NCI-H345 (cell line): ENCODE results near the gene ADGRF4.

Experiments used
- DNase-seq: peaks from one replicate; lab custom pipeline; 2025; lab: John Stamatoyannopoulos, UW

ADGRF4 gene

DNA sequence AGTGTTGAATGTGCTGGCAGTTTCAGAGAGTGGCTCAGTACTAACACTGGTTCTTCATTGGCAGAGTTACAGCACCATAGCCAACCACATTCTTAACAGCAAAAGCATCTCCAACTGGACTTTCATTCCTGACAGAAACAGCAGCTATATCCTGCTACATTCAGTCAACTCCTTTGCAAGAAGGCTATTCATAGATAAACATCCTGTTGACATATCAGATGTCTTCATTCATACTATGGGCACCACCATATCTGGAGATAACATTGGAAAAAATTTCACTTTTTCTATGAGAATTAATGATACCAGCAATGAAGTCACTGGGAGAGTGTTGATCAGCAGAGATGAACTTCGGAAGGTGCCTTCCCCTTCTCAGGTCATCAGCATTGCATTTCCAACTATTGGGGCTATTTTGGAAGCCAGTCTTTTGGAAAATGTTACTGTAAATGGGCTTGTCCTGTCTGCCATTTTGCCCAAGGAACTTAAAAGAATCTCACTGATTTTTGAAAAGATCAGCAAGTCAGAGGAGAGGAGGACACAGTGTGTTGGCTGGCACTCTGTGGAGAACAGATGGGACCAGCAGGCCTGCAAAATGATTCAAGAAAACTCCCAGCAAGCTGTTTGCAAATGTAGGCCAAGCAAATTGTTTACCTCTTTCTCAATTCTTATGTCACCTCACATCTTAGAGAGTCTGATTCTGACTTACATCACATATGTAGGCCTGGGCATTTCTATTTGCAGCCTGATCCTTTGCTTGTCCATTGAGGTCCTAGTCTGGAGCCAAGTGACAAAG, 17.0 kb upstream of the ADGRF4 start:
- no peak for DNase-seq

DNA sequence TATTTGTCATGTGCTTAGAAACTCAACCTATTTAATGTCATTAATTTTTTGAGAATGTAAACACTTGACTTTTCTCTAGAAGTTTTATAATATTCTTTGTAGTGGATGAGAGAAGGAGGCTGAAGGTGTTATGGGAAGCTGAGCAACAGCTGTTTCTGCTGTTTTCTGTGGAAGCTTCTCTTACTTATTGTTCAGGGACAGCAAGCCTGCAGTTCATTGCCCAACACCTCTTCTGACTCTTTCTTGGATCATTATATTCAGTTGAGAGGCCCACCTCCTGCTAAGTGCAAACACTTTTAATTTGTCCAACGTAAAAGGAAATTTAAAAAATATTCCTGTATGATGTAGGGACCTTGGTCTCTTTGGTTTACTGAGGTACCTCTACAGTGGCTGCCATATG, 12.0 kb upstream of the ADGRF4 start:
- DNase-seq: no peak

DNA sequence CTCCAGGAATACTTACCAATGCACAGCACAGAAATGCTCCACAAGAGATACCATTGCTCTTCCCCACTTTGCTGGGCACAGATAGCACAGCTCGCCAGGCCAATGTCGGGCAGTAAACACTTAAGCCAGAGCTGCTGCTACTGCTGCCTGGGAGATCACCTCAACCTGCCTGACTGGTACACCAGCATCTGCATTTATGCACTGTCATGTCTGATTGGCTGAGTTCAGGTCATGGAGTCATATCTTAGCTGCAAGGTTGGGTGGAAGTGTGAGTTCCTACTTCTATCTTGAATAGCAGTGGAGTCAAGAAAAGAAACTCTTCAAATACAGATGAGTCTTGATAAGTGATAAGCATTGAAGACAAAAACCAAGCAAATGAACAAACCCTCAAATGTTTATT, 10.9 kb upstream of the ADGRF4 start:
- DNase-seq: no peak

DNA sequence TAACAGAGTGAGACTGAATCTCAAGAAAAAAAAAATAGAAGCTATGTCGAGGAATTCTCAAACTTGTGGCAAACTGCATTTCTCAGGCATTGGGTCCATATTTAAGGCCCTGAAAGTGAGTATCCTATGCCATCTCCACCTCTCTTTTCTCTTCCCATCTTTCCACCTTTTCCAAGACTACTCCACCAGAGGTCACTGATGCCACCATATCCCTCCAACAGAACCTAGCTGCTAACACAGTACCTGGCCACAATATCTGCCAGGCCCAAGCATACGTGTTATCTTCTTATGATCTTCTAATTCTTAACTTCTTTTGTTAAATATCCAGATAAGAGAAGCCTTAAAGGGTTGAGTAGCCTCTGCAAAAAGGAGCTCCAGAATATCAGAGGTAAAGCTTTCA, 8.2 kb upstream of the ADGRF4 start:
- no peak for DNase-seq

DNA sequence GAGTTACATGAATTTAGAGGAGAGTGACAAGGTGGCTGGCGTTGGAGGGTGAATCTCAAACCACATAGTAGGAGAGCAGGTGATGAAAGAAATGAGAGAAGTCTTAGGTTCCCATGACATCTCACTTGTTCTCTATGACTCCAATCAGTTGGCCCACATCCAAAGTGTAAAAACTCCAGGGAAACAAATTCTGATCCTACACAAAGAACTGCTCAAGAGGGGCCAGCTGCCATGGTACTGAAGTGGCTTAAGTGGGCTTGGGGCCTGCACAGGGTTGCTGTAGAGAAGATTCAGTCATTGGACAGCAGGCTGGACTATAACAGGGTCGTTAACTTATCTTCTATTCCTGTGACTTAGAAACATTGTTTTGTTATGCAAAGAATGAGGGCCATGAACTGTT, 7.6 kb upstream of the ADGRF4 start:
- DNase-seq: peak; percentile 65

DNA sequence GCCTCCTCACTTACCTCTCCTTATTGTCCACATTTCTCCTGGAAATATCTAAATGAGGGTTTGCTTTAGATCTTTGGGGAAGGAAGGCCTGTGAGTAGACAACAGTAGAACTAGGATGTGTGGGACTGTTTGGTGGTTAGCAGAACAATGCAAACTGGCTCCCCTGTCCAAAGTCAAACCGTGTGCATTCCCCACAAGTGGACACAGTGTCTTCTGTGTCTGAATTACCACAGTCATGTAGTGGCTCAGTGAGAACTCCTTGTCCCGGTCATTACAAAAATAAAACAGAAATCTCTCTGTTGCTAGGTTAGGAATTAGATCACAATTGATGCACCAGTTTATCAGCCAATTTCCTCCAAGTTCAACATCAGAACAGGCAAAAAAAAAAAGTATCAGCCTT, 455 bp upstream of the ADGRF4 start:
- DNase-seq: no peak

DNA sequence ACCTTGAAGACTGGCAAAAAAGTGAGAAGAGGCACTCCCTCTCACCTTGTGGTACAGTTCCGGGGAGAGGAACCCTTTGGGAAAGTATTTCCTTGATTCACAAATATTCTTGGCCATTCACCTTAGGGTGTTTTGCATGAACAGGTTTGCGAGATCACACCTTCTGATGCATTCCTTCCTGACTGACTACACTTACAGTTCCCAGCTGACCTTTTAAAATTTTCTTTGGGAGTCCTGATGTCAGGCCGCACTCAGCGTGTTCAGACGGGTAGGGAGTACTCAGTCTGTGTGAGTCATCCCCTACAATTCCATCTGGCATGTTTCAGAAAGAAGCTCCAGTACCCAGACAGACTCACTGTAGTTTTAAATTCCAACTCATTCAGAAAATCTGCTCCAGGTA, 1.7 kb downstream of the ADGRF4 start:
- no peak for DNase-seq

DNA sequence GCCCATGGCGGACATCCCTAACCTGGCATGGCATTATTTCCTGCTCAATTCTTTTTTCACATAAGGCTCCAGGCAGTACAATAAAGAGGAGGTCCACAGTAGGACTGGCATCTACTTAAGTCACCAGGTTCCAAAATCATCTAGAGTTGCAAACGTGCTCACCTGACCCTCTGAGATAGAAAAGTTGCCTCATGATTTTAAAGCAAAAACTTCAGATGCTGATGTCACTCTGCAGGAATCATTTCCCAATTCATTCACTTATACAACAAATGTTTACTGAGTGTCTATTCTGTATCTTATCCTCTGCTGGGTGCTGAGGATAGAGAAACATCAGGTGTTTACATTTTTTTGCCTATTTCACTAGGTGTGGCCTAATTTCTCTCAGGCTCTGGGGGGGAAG, 2.2 kb downstream of the ADGRF4 start:
- DNase-seq: no peak

DNA sequence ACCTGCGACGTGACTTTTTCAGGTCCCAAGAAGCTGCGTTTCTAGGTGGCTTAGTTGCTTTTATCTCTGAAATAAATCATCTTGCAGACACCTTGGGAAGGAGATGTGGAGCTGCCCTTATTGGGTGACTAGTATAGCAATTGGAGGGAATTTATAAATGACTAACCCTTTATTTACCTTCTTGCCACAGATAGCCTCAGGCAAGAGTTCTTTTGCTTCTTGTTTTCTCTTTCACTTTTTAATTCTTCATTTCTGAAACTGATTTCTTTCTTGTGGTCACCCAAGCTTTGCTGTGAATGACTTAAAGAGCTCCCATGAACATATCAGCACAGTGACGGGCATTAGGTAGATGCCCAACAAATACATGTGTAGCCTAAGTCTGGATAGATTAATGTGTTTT, 3.0 kb downstream of the ADGRF4 start:
- no peak for DNase-seq

DNA sequence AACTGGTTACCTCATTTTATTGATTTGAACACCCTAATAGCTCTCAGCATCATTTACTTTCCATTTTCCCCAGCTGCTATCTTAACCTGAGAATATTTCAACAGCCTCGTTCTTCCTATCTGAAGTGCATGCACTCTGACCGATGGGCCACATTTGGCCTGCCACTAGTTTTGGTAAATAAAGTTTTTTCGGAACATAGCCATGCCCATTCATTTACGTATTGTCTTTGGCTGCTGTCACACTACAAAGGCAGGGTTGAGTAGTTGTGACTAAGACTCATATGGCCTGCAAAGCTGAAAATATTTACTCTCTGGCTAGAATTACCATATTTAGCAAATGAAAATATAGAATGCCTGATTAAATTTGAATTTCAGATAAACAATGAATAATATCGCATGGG, 10.8 kb downstream of the ADGRF4 start:
- peak; percentile 14 for DNase-seq

DNA sequence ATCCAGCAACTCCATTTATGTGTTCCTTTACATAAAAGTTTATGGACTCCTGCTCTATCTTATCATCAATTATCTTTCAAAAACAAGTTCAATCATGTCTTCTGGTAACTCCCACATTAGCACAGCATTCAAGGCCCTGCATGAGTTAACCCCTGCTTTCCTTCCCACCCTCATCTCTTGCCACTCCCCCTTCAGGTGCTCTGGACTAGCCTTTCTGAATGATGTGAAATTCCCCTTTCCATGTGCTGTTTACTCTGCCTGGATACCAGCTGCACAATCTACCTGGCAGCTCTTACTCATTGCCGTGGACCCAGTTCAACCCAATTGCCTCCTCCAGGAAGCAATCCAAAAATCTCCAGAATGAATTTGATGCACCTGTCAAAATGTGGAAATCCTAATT, 11.9 kb downstream of the ADGRF4 start:
- no peak for DNase-seq

DNA sequence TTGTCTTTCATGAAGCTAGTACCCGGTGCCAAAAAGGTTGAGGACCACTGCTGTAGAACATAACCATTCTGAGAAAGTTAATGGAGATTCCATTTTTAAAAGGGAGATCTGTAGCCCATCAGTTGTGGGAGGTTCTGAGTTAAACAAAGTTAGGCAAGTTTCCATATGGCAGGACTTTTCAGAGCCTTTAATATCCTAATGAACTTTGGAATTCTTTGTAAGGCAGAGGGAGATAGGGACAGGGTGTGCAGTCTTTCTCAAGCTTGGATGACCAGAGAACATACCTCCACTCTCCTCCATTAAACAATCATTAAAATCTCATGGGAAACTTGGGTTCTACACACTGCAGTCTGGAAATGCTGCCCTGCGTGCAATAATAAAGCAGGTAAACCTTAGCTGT, 14.8 kb downstream of the ADGRF4 start:
- DNase-seq: no peak

DNA sequence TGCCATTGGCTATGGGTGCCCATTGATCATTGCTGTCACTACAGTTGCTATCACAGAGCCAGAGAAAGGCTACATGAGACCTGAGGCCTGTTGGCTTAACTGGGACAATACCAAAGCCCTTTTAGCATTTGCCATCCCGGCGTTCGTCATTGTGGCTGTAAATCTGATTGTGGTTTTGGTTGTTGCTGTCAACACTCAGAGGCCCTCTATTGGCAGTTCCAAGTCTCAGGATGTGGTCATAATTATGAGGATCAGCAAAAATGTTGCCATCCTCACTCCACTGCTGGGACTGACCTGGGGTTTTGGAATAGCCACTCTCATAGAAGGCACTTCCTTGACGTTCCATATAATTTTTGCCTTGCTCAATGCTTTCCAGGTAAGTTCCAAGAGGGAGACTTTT, 16.4 kb downstream of the ADGRF4 start:
- no peak for DNase-seq

DNA sequence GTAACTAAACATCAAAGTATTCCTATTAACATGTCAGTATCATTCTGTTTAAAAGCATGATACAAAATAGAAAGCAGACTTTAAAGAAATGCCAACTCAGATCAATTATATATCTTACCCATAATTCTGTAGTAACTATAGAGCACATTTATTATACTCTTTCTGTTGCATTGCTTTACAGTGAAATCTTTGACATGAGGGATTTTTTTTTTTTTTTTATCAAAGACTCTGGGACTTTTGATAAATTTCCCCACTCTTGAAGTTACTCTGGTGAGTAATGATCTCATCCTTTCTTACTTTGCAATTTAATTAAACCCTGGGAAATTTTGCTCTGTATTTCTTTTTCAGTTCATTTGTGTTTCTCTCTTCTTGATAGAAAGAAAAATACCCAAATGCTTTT, 17.4 kb downstream of the ADGRF4 start:
- DNase-seq: no peak

DNA sequence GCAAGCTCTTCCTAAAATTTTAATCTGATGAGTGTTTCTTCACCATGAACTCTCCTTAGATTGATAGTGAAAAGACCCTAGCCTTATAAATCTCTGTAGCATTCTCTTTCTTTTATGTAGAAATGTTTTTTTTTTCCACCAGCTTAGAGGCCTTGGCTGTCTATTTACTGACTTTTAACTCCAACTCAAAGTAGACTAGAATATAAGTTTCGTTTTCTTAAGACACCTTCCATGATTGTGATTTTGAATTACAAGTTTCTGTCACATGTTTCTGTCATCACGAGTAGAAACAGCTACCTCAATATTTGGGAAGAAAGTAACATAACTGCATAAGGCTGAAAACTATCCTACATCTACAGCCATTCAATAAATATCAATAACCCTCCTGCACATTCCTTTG, 17.8 kb downstream of the ADGRF4 start:
- no peak for DNase-seq

DNA sequence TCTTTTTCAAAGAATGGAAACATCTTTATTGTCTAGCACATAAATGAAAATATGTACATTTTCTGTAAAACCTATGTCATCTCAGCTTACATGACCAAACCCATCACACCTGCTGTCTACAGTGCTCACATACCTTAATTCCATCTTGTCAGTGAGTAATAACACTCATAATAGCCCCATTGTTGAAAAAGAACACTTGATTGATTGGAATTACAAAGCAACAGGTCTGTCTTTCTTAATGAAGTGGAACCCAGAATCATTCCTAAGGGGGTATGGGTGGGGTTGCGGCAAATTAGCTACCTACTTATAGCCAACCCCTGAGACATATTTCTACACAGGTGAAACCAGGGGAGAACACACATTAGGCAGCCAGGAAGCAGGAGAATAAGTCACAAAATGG, 20.2 kb downstream of the ADGRF4 start:
- no peak for DNase-seq

DNA sequence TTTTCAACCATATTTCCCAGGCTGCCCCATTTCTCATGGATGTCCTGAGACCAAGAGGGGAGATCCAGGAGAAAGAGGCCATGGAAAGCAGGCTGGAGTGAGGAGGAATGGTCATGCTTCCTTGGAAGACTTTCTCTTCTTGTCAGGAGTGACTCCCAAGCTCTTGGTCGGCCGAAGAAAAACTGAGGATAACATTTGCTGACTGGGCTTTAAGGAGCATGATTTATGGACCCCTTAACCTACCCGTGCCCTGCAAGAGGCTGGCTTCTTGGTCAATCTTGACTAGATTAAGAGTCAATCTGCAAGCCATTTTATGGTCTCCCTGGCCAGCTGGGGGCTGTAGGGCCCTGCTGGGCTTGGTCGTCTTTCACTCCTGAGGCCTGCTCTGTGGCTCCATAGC, 22.8 kb downstream of the ADGRF4 start:
- no peak for DNase-seq

DNA sequence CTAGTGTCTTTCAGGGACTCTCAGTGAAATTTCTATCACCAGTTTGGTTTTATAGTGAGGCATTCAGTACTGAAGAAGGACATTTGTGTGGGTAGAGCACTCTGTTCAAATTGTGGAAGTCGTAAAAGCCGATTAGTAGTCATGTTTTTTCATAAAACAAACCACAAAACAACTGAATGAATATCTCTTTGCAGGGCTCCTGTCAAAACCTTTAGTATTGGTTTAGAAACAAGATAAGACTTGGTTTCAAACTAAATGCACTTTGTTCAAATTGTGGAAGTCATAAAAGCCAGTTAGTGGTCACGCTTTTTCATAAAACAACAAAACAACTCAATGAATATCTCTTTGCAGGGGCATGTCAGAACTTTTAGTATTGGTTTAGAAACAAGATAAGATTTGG, 23.8 kb downstream of the ADGRF4 start:
- DNase-seq: no peak

DNA sequence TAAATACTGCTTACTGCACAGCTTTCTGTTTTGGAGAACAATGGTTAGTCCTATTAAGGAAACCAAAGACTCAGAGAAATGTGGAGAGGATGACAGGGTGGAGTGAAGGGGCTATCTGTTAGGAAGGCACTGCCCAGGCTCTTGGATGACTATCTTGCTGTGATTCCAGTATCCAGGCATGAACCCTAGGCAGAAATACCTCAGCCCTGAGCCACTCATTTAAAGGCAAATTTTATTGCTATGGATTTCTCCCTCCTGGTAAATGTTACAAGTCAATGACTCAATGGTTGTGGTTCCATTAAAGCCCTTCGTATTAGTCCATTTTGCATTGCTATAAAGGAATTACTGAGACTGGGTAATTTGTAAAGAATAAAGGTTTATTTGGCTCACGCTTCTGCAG, 25.9 kb downstream of the ADGRF4 start:
- no peak for DNase-seq

DNA sequence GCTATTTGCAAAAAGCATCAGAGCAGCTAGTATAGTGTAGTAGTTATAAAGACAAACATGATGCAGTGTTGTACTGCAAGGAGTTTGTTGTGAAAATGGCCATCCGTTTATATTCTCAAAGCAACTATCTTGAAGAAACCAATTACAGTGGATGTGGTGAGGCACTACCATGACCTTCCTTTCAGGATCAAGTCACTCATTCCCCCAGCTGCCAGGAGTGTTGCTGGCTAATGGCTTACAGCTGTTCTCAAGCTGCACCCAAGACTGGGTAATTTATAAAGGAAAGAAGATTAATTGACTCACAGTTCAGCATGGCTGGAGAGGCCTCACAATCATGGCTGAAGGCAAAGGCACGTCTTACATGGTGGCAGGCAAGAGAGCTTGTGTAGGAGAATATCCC, 29.0 kb downstream of the ADGRF4 start:
- DNase-seq: no peak

DNA sequence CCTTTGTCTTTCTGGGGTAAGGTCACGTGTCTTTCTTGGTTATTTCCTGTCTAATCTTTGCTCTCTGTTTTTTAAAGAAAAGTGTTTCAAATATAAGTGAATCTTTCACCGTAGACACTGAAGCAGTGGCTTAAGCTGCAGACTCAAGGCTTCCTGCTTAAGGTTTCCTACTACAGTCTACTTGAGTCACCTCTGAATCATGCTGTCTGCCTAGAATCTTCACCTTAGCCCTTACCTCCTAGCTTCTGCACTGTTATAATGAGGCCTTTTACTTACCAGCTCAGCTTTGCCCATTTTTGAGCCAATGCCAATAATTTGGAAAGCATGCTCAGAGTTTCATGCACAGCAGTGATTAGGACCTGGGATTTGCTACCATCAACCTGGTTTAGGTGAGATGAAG, 30.6 kb downstream of the ADGRF4 start:
- no peak for DNase-seq

DNA sequence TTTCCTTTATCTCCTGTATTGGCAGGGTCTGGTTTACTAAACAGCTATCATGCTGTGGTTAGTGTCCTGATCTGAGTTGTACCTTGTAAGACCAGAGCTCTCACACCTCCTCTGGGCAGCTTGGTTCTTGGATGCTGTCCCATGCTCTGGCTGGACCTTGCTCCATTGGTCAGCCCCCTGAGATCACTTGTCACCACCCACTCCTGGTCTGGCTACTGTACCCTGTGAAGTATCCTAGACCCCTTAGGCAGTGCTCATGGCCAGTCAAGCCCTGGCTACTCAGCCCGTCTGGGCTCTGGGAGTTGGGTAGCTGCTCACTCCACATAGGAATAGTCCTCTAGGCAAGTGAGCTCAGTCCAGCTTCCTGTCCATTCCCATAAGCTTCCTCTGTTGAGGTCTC, 31.1 kb downstream of the ADGRF4 start:
- no peak for DNase-seq

DNA sequence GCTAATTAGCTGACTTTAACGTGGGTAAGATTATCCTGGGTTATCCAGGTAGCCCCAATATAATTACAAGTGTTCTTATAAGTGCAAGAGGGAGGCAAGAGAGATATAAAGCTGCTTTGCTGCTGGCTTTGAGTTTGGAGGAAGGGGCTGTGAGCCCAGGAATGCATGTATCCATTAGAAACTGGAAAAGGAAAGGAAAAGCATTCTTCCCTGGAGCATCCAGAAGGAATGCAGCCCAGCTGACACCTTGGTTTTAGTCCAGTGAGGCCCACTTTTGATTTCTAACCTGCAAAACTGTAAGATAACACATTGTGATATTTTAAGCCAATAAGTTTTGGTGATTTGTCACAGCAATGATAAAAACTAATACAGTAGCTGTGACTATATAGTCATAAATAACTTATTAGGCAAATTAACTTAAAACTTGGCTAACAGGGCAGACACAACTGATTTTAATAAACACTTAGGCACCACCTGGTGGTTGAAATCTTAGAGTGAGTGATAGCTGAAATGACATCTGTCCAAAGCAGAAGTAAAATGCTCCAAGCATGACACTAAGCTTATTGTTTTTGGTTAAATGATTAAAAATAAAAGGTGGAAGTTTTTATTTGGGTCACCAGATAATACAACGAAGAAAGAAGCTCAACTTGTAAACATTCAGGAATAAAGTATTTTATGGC, 35.6 kb downstream of the ADGRF4 start:
- peak; percentile 36 for DNase-seq
